Panc1 (cell line): ENCODE measurements around the gene C1orf198.

Experiments used
- POLR2AphosphoS5 ChIP-seq: IDR thresholded peaks from 2 replicates; pipeline ENCODE4 v1.6.1; 2012; ENCODE audit warnings: mild to moderate bottlenecking, low read depth, low read length, moderate library complexity
- SIN3A ChIP-seq: IDR thresholded peaks from 2 replicates; pipeline ENCODE4 v1.6.1; 2012; ENCODE audit warnings: low read depth, mild to moderate bottlenecking, low read length, moderate library complexity, borderline replicate concordance; ENCODE audit not compliant: insufficient read depth
- TF ChIP-seq, protein P1 (sequence below): fragments of 450-650 bp; IDR thresholded peaks from 2 replicates; pipeline ENCODE4 v1.5.1; 2017; ENCODE audit warnings: mild to moderate bottlenecking

- TF ChIP-seq, protein P1, sequence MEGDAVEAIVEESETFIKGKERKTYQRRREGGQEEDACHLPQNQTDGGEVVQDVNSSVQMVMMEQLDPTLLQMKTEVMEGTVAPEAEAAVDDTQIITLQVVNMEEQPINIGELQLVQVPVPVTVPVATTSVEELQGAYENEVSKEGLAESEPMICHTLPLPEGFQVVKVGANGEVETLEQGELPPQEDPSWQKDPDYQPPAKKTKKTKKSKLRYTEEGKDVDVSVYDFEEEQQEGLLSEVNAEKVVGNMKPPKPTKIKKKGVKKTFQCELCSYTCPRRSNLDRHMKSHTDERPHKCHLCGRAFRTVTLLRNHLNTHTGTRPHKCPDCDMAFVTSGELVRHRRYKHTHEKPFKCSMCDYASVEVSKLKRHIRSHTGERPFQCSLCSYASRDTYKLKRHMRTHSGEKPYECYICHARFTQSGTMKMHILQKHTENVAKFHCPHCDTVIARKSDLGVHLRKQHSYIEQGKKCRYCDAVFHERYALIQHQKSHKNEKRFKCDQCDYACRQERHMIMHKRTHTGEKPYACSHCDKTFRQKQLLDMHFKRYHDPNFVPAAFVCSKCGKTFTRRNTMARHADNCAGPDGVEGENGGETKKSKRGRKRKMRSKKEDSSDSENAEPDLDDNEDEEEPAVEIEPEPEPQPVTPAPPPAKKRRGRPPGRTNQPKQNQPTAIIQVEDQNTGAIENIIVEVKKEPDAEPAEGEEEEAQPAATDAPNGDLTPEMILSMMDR: no peak
- TF ChIP-seq POLR2AphosphoS5: no peak
- no peak for TF ChIP-seq SIN3A
Observed at GRCh38 chr1:230876660-230877059, 8.3 kb upstream of the C1orf198 start.
